ENCODE results near the gene TOP3B. TPM values are rescaled to one million over a fixed set of nuclear protein-coding genes. Genes with fewer than 3 reads are reported as not detected.

Gene TOP3B, protein sequence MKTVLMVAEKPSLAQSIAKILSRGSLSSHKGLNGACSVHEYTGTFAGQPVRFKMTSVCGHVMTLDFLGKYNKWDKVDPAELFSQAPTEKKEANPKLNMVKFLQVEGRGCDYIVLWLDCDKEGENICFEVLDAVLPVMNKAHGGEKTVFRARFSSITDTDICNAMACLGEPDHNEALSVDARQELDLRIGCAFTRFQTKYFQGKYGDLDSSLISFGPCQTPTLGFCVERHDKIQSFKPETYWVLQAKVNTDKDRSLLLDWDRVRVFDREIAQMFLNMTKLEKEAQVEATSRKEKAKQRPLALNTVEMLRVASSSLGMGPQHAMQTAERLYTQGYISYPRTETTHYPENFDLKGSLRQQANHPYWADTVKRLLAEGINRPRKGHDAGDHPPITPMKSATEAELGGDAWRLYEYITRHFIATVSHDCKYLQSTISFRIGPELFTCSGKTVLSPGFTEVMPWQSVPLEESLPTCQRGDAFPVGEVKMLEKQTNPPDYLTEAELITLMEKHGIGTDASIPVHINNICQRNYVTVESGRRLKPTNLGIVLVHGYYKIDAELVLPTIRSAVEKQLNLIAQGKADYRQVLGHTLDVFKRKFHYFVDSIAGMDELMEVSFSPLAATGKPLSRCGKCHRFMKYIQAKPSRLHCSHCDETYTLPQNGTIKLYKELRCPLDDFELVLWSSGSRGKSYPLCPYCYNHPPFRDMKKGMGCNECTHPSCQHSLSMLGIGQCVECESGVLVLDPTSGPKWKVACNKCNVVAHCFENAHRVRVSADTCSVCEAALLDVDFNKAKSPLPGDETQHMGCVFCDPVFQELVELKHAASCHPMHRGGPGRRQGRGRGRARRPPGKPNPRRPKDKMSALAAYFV
- total RNA-seq (16.5 and 18.2 TPM in 2 replicates), polyA plus RNA-seq (7.4 and 9.6 TPM in 2 replicates), polyA minus RNA-seq (ENCODE audit: low replicate concordance) (23.9 and 26.0 TPM in 2 replicates)
- polyA plus RNA-seq (2012) = 9.7 and 14.0 TPM in 2 replicates

GRCh38 chr22:21982338-21982965, at the start of gene TOP3B:
TOP3B (minus strand) TSS chr22:21982787; CDS start chr22:21975709, 7,078 bp downstream.
- H3K27ac ChIP-seq (ENCODE audit: insufficient read depth, low read length) = peak within 1 kb of the TSS; percentile 82
- peaks cover 3% of the 10 kb centered on the region for H3K36me3 ChIP-seq (ENCODE audit: control insufficient read depth, insufficient read depth, low read length)
- H3K9ac ChIP-seq (ENCODE audit: insufficient read depth, low read length) = peak within 1 kb of the TSS; percentile 91
- peak within 1 kb of the TSS; percentile 79 to 97 (median 89) for H3K4me3 ChIP-seq (replicated peaks in 1 of 4; ENCODE audit: control extremely low read depth in 1 of 4, insufficient read depth in 1 of 4, low read depth in 3 of 4, low read length in 4 of 4)
- no peaks in the 10 kb centered on the region for H3K27me3 ChIP-seq (ENCODE audit: control insufficient read depth, insufficient read depth, low read length)
- H3K4me2 ChIP-seq (ENCODE audit: extremely low read depth, insufficient read depth, low read length) = peak within 1 kb of the TSS; percentile 96
- H3K79me2 ChIP-seq (ENCODE audit: control insufficient read depth, insufficient read depth, low read length) = peaks cover 25% of the 10 kb centered on the region
- H3K4me1 ChIP-seq (ENCODE audit: control insufficient read depth, extremely low read depth, insufficient read depth, low read length) = peaks cover 3% of the 10 kb centered on the region
- TF ChIP-seq CTCF (conservative IDR thresholded peaks at IDR 0.05 in 1 of 2, IDR thresholded peaks at IDR 0.05 in 1 of 2; ENCODE audit: low read depth in 1 of 2, low read length in 2 of 2) (no peak), EZH2 (IDR thresholded peaks at IDR 0.05; ENCODE audit: low read length, missing control alignments) (no peak)
- H2AFZ ChIP-seq (ENCODE audit: low read length) = peak within 1 kb of the TSS; percentile 70
- DNase-seq (ENCODE audit: low read depth in 2 of 2) = peak; percentile 76 to 78
- H4K20me1 ChIP-seq (ENCODE audit: control insufficient read depth, extremely low read depth, insufficient read depth, low read length) = no peaks in the 10 kb centered on the region
- H3K9me3 ChIP-seq (ENCODE audit: control insufficient read depth, insufficient read depth, low read depth, low read length) = no peaks in the 10 kb centered on the region

DNA sequence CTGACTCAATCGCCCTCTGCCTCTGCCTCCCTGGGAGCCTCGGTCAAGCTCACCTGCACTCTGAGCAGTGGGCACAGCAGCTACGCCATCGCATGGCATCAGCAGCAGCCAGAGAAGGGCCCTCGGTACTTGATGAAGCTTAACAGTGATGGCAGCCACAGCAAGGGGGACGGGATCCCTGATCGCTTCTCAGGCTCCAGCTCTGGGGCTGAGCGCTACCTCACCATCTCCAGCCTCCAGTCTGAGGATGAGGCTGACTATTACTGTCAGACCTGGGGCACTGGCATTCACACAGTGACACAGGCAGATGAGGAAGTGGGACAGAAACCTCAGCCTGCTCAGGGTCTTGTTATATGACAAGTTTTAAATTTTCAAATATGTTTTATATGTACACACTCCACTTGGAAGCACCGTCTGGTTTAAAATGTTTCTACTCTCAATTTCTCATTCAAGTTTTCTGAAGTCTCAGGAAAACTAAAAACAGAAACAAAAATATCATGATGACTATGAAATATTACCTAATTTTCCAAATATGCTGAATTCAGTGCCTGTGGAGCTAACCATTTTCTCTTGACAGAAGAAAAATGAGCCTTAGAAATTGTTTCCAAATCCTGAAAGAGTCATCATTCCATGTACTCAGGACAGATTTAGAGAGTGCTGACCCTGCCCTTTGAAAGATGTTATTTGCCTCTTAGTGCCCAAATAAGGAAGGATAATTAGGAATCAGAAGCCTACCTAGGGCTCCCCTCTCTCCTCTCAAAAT, 48.8 kb upstream of the TOP3B start:
- H3K27ac ChIP-seq (ENCODE audit: insufficient read depth, low read length) = no peak overlapping the region
- H3K4me2 ChIP-seq (ENCODE audit: extremely low read depth, insufficient read depth, low read length) = no peak overlapping the region
- H3K27me3 ChIP-seq (ENCODE audit: control insufficient read depth, insufficient read depth, low read length) = peaks cover 8% of the 10 kb centered on the region
- no peak for DNase-seq (ENCODE audit: low read depth in 2 of 2)
- no peaks in the 10 kb centered on the region for H3K9me3 ChIP-seq (ENCODE audit: control insufficient read depth, insufficient read depth, low read depth, low read length)
- H3K36me3 ChIP-seq (ENCODE audit: control insufficient read depth, insufficient read depth, low read length) = no peaks in the 10 kb centered on the region
- TF ChIP-seq EZH2 (IDR thresholded peaks at IDR 0.05; ENCODE audit: low read length, missing control alignments) = no peak
- no peak for TF ChIP-seq CTCF (conservative IDR thresholded peaks at IDR 0.05 in 1 of 2, IDR thresholded peaks at IDR 0.05 in 1 of 2; ENCODE audit: low read depth in 1 of 2, low read length in 2 of 2)
- no peaks in the 10 kb centered on the region for H3K79me2 ChIP-seq (ENCODE audit: control insufficient read depth, insufficient read depth, low read length)
- H3K4me1 ChIP-seq (ENCODE audit: control insufficient read depth, extremely low read depth, insufficient read depth, low read length) = no peaks in the 10 kb centered on the region
- H2AFZ ChIP-seq (ENCODE audit: low read length) = no peak overlapping the region
- H3K9ac ChIP-seq (ENCODE audit: insufficient read depth, low read length) = no peak overlapping the region
- H4K20me1 ChIP-seq (ENCODE audit: control insufficient read depth, extremely low read depth, insufficient read depth, low read length) = no peaks in the 10 kb centered on the region
- no peak overlapping the region for H3K4me3 ChIP-seq (replicated peaks in 1 of 4; ENCODE audit: control extremely low read depth in 1 of 4, insufficient read depth in 1 of 4, low read depth in 3 of 4, low read length in 4 of 4)

Measured in fibroblast of lung (primary cell).